Upper lobe of right lung (tissue), 1 donor: ENCODE measurements around the gene SECTM1. TPM values are rescaled to one million over a fixed set of nuclear protein-coding genes. Genes with fewer than 3 reads are reported as not detected.

Experiments used
- ATAC-seq: fragments of 200-7000 bp; cut with Tn5 transposase; one replicate; pipeline ENCODE4 v1.9.1; 2020; ENCODE audit warnings: mild to moderate bottlenecking, moderate library complexity
- DNase-seq: peaks from one replicate; pipeline ENCODE4 v3.0.0-alpha.2; 2020
- H3K27ac ChIP-seq: fragments of 200-600 bp; one replicate; pipeline ENCODE4 v1.8.0; 2022
- H3K27me3 ChIP-seq: fragments of 200-600 bp; one replicate; pipeline ENCODE4 v1.8.0; 2022; ENCODE audit warnings: mild to moderate bottlenecking
- H3K36me3 ChIP-seq: fragments of 200-600 bp; one replicate; pipeline ENCODE4 v1.8.0; 2022
- H3K4me1 ChIP-seq: fragments of 200-600 bp; one replicate; pipeline ENCODE4 v1.8.0; 2022
- H3K4me3 ChIP-seq: fragments of 200-600 bp; one replicate; pipeline ENCODE4 v1.8.0; 2022; ENCODE audit warnings: mild to moderate bottlenecking
- H3K9me3 ChIP-seq: fragments of 200-600 bp; one replicate; pipeline ENCODE4 v1.8.0; 2022
- CTCF ChIP-seq: fragments of 200-600 bp; IDR thresholded peaks from one replicate; pipeline ENCODE4 v1.8.0; 2022; ENCODE audit warnings: antibody characterized with exemption
- intact Hi-C: fragments of 100-400 bp; cut with DNase I; formaldehyde crosslinking; loops from one replicate; pipeline ENCODE4 v1.11.0; 2022
- total RNA-seq: library from RNA; stranded (reverse); fragmentation: NEBNext Ultra II Directional; extraction: Animal tissue kit (Norgen Biotek cat#: 25700); gene quantifications from one replicate; pipeline ENCODE4 v1.2.1, GENCODE V29; 2021
- donor health status: DM: no; HTN: yes; CAD: no; lungs with severe emphysema.

SECTM1 gene
- total RNA-seq, 1 donor from 2014 or later = 26.4 TPM

GRCh38 chr17:82334622-82335394, 1.2 kb upstream of the SECTM1 start:
- peak; percentile 69 for DNase-seq
- Histone ChIP-seq H3K4me3 (peak overlapping the region; percentile 70), H3K9me3 (no peaks in the 10 kb centered on the region), H3K36me3 (no peaks in the 10 kb centered on the region), H3K4me1 (peaks cover 51% of the 10 kb centered on the region), H3K27me3 (no peaks in the 10 kb centered on the region), H3K27ac (peak overlapping the region; percentile 76)
- no peak for TF ChIP-seq CTCF
- ATAC-seq = no peak
- intact Hi-C loops = loop anchor here (10.0 kb wide), 1 partner anchor 300 kb away; the partner anchor contains the start of genes DCXR and RAC3

- Histone ChIP-seq H3K36me3 (no peaks in the 10 kb centered on the region), H3K4me1 (peaks cover 46% of the 10 kb centered on the region), H3K27ac (peak overlapping the region; percentile 76), H3K27me3 (no peaks in the 10 kb centered on the region), H3K4me3 (peak overlapping the region; percentile 70), H3K9me3 (no peaks in the 10 kb centered on the region)
- intact Hi-C loops = loop anchor here (10.0 kb wide), 1 partner anchor 299 kb away; the partner anchor contains the start of genes DCXR and RAC3
- DNase-seq (peak; percentile 68), ATAC-seq (no peak)
- TF ChIP-seq CTCF = no peak
Measured at GRCh38 chr17:82334204-82334621, 647 bp upstream of the SECTM1 start.

- peaks cover 38% of the 10 kb centered on the region for H3K4me1 ChIP-seq
- intact Hi-C loops = loop anchor here (10.0 kb wide), 1 partner anchor 298 kb away; the partner anchor contains the start of genes DCXR and RAC3
- DNase-seq = peak; percentile 77
- TF ChIP-seq CTCF = no peak
- no peaks in the 10 kb centered on the region for H3K36me3 ChIP-seq
- H3K4me3 ChIP-seq = peak overlapping the region; percentile 70
- H3K27ac ChIP-seq = peak overlapping the region; percentile 76
- peak; percentile 66 for ATAC-seq
- H3K27me3 ChIP-seq = no peaks in the 10 kb centered on the region
- no peaks in the 10 kb centered on the region for H3K9me3 ChIP-seq
Measured at GRCh38 chr17:82332669-82333278, 792 bp downstream of the SECTM1 start.

- Histone ChIP-seq H3K4me3 (no peak overlapping the region), H3K36me3 (no peaks in the 10 kb centered on the region), H3K9me3 (no peaks in the 10 kb centered on the region), H3K27ac (no peak overlapping the region), H3K27me3 (no peaks in the 10 kb centered on the region), H3K4me1 (peaks cover 38% of the 10 kb centered on the region)
- intact Hi-C loops = loop anchor here (10.0 kb wide), 1 partner anchor 297 kb away; the partner anchor contains the start of genes DCXR and RAC3
- ATAC-seq (no peak), DNase-seq (peak; percentile 62)
- TF ChIP-seq CTCF = no peak
Measured at GRCh38 chr17:82331345-82331939, 2.1 kb downstream of the SECTM1 start.

- no peak overlapping the region for H3K4me3 ChIP-seq
- no peaks in the 10 kb centered on the region for H3K36me3 ChIP-seq
- H3K27ac ChIP-seq = no peak overlapping the region
- intact Hi-C loops = loop anchor here (10.0 kb wide), 1 partner anchor 296 kb away; the partner anchor contains the start of genes DCXR and RAC3
- H3K9me3 ChIP-seq = no peaks in the 10 kb centered on the region
- TF ChIP-seq CTCF = no peak
- DNase-seq = peak; percentile 72
- no peaks in the 10 kb centered on the region for H3K27me3 ChIP-seq
- ATAC-seq = no peak
- H3K4me1 ChIP-seq = peaks cover 38% of the 10 kb centered on the region
Measured at GRCh38 chr17:82330322-82331239, 3.0 kb downstream of the SECTM1 start.
